Measurements from ENCODE around the gene SMC2.

- no peak for TF ChIP-seq GATA2 (IDR thresholded peaks at IDR 0.05; ENCODE audit: low read depth, low read length)
- no peak for TF ChIP-seq GATA3 (IDR thresholded peaks at IDR 0.05; ENCODE audit: low read depth, low read length)
These were observed 49.4 kb downstream of the SMC2 start for GRCh38 chr9:104143550-104143910.
